ENCODE data around the gene GPR158. TPM values are rescaled to one million over a fixed set of nuclear protein-coding genes. Genes with fewer than 3 reads are reported as not detected.

Gene GPR158
- total RNA-seq, 1 experiment from 2014 or later, result 12.2 TPM

GRCh38 chr10:25506821-25507335, 332.1 kb downstream of the GPR158 start:
- H3K36me3 ChIP-seq (ENCODE audit: low read depth), result no peaks in the 10 kb centered on the region
- no peak overlapping the region for H3K4me3 ChIP-seq
- H3K27ac ChIP-seq, result no peak overlapping the region
- no peaks in the 10 kb centered on the region for H3F3A ChIP-seq (ENCODE audit: insufficient read depth, low read depth)
- no peak overlapping the region for H3K4me2 ChIP-seq
- H3K27me3 ChIP-seq (ENCODE audit: insufficient read depth, low read depth), result no peaks in the 10 kb centered on the region
- no peaks in the 10 kb centered on the region for H3K79me2 ChIP-seq (ENCODE audit: low read depth)
- H2AFZ ChIP-seq, result no peak overlapping the region
- no peaks in the 10 kb centered on the region for H3K9me2 ChIP-seq (ENCODE audit: insufficient read depth)
- no peak for DNase-seq
- intact Hi-C loops (cut with micrococcal nuclease; ENCODE audit: unreplicated experiment), result loop anchor here (2.0 kb wide), 1 partner anchor 20 kb away; no protein-coding TSS in a partner anchor
- BruUV-seq (replicated peaks), result no TSS peak
- no peaks in the 10 kb centered on the region for H4K20me1 ChIP-seq (ENCODE audit: insufficient read depth)
- H3K4me1 ChIP-seq (replicated peaks; ENCODE audit: insufficient read depth), result peaks cover 5% of the 10 kb centered on the region; the same call in 1 of the 2 replicates
- ChIA-PET CTCF (no interaction called here), POLR2A (ENCODE audit: unreplicated experiment) (no interaction called here)
- TF ChIP-seq, protein P1, sequence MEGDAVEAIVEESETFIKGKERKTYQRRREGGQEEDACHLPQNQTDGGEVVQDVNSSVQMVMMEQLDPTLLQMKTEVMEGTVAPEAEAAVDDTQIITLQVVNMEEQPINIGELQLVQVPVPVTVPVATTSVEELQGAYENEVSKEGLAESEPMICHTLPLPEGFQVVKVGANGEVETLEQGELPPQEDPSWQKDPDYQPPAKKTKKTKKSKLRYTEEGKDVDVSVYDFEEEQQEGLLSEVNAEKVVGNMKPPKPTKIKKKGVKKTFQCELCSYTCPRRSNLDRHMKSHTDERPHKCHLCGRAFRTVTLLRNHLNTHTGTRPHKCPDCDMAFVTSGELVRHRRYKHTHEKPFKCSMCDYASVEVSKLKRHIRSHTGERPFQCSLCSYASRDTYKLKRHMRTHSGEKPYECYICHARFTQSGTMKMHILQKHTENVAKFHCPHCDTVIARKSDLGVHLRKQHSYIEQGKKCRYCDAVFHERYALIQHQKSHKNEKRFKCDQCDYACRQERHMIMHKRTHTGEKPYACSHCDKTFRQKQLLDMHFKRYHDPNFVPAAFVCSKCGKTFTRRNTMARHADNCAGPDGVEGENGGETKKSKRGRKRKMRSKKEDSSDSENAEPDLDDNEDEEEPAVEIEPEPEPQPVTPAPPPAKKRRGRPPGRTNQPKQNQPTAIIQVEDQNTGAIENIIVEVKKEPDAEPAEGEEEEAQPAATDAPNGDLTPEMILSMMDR (conservative IDR thresholded peaks at IDR 0.05), result no peak
- TF ChIP-seq EZH2 (IDR thresholded peaks at IDR 0.05; ENCODE audit: low read depth), result no peak
- H3K9me3 ChIP-seq (ENCODE audit: insufficient read depth, low read depth), result no peaks in the 10 kb centered on the region

- no TSS peak for BruUV-seq (replicated peaks)
- H3K4me3 ChIP-seq, result no peak overlapping the region
- ChIA-PET POLR2A (ENCODE audit: unreplicated experiment) (no interaction called here), CTCF (no interaction called here)
- H2AFZ ChIP-seq, result no peak overlapping the region
- no peaks in the 10 kb centered on the region for H3K79me2 ChIP-seq (ENCODE audit: low read depth)
- H3K9me3 ChIP-seq (ENCODE audit: insufficient read depth, low read depth), result no peaks in the 10 kb centered on the region
- H3F3A ChIP-seq (ENCODE audit: insufficient read depth, low read depth), result no peaks in the 10 kb centered on the region
- no peaks in the 10 kb centered on the region for H3K36me3 ChIP-seq (ENCODE audit: low read depth)
- DNase-seq, result no peak
- no peaks in the 10 kb centered on the region for H4K20me1 ChIP-seq (ENCODE audit: insufficient read depth)
- H3K27ac ChIP-seq, result no peak overlapping the region
- no peak overlapping the region for H3K4me2 ChIP-seq
- no peaks in the 10 kb centered on the region for H3K4me1 ChIP-seq (replicated peaks; ENCODE audit: insufficient read depth)
- TF ChIP-seq EZH2 (IDR thresholded peaks at IDR 0.05; ENCODE audit: low read depth), result no peak
- TF ChIP-seq, protein P1 (conservative IDR thresholded peaks at IDR 0.05), result no peak
- H3K27me3 ChIP-seq (ENCODE audit: insufficient read depth, low read depth), result no peaks in the 10 kb centered on the region
- intact Hi-C loops (cut with micrococcal nuclease; ENCODE audit: unreplicated experiment), result no loop called here
- no peaks in the 10 kb centered on the region for H3K9me2 ChIP-seq (ENCODE audit: insufficient read depth)
Measured at GRCh38 chr10:25508112-25508815, 333.5 kb downstream of the GPR158 start.

DNA sequence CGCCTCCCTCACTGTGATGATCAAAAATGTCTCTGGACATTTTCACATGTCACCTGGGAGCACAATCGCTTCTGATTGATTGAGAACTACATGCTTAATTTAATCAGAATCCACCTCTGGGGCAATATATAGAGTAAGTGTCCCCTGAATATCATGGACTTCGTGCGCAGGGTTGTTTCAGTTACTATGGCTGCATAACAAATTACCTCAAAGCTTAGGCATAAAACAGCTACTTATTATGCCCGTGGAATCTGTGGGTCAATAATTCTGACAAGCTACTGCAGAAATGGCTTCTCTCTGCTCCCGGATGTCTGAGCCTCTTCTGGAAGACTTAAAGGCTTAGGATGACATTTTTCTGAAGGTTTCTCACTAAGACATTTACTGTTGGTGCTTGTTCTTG, 334.4 kb downstream of the GPR158 start:
- Histone ChIP-seq H3K79me2 (ENCODE audit: low read depth) (no peaks in the 10 kb centered on the region), H3K4me3 (no peak overlapping the region), H3K9me3 (ENCODE audit: insufficient read depth, low read depth) (no peaks in the 10 kb centered on the region), H3F3A (ENCODE audit: insufficient read depth, low read depth) (no peaks in the 10 kb centered on the region), H4K20me1 (ENCODE audit: insufficient read depth) (no peaks in the 10 kb centered on the region), H3K4me1 (replicated peaks; ENCODE audit: insufficient read depth) (no peaks in the 10 kb centered on the region), H3K9me2 (ENCODE audit: insufficient read depth) (no peaks in the 10 kb centered on the region), H3K4me2 (no peak overlapping the region), H2AFZ (no peak overlapping the region), H3K27ac (no peak overlapping the region), H3K36me3 (ENCODE audit: low read depth) (no peaks in the 10 kb centered on the region), H3K27me3 (ENCODE audit: insufficient read depth, low read depth) (no peaks in the 10 kb centered on the region)
- no peak for TF ChIP-seq EZH2 (IDR thresholded peaks at IDR 0.05; ENCODE audit: low read depth)
- TF ChIP-seq, protein P1 (conservative IDR thresholded peaks at IDR 0.05), result no peak
- ChIA-PET CTCF (no interaction called here), POLR2A (ENCODE audit: unreplicated experiment) (interaction anchor here (0.6 kb wide), 1 partner anchor 39 kb away, joined by 5 read pairs; no protein-coding TSS in a partner anchor)
- DNase-seq, result no peak
- no TSS peak for BruUV-seq (replicated peaks)
- intact Hi-C loops (cut with micrococcal nuclease; ENCODE audit: unreplicated experiment), result no loop called here
